Measurements from ENCODE around the gene CLDND2.
"Not testable (repeated sequence)": the region's sequence is repeated elsewhere in the genome, so short reads cannot be mapped to it uniquely, and the experiment has no call there.

CLDND2 gene

GRCh38 chr19:51368366-51369282, at the start of gene CLDND2:
Gene CLDND2, minus strand, starts transcription at chr19:51369003. Its CDS starts 426 bp downstream, at chr19:51368577.
- FAIRE-seq: no peak
- DNase-seq (ENCODE audit: insufficient read length, low spot score): no peak

DNA sequence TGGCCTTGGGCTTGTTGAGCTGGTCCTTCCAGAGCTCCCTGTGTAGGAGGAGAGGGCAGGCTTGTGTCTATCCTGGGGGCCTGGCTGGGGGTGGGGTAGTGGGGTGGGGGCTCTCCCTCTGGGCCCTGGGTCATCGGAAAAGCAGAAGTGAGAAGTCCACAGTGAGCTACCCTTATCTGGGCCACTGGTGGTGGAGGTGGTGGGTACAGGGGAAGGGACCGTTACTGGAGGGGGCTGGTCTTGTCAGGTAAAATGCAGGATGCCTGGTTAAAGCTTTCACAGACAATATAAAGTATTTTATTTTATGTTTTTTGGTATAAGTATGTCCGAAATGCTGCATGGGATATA, 49.0 kb upstream of the CLDND2 start:
- FAIRE-seq: peak; percentile 31
- no peak for DNase-seq (ENCODE audit: insufficient read length, low spot score)

DNA sequence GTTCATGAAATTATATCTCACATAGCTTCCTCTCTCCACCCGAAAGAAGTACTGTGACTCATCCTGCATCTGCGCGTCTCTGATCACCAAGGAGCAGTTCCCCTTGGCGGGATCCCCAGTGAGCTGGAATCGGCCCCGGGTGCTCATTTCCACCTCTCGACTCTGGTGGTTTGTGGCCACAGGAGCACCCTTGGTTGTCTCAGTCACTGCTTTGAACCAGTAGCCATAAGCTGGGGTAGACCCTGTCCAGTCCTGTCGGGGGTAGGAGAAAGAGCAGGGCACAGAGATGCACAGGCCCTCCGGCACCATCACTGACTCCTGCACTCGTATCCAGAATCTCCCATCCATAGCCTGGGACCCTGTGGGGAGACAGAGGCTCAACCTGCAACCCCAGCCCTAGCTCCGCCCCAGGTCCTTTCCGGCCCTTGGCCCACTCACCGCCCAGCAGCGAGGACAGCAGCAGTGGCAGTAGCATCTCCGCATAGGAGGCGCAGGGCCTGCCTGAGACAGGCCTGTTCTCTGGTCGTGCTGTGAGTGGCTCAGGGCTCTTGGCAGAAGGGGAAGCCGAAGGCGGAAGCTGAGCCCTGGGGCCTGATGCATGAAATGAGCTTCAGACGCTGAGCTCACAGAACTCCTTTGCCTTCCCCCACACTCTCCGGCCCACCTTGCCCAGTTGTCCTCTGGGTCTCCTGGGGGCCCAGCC, 48.5 kb upstream of the CLDND2 start, which contains the start of gene SIGLEC10:
SIGLEC10 (minus strand) TSS at position 536 of the 703 bp plus-strand sequence; CDS start at position 475, 61 bp downstream.
- DNase-seq (ENCODE audit: insufficient read length, low spot score): peak; percentile 62
- FAIRE-seq: peak; percentile 89

DNA sequence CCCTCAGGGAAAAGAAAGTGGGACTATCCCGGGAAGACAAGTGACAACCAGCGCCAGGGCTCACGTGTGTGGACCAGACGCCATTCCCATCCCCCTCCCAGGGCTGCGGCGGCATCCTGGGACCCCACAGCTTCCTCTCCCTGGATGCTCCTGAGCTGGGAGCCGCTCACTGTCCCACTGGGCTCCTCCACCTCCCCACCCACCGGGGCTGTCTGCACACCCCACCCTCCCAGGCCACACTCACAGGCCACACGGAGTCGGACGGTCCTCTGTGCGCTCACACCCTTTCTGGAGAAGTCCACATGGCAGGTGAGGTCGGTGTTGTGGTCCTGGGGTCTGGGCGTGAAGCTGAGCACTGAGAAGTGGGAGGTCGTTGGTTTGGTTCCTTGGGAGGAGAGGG, 47.6 kb upstream of the CLDND2 start:
- FAIRE-seq: not testable (repeated sequence)

GRCh38 chr19:51415187-51415586, 46.4 kb upstream of the CLDND2 start:
- DNase-seq (ENCODE audit: insufficient read length, low spot score) (no peak), FAIRE-seq (no peak)

More for the DNA sequence above, 47.6 kb upstream of the CLDND2 start:
- DNase-seq (ENCODE audit: insufficient read length, low spot score): not testable (repeated sequence)

DNA sequence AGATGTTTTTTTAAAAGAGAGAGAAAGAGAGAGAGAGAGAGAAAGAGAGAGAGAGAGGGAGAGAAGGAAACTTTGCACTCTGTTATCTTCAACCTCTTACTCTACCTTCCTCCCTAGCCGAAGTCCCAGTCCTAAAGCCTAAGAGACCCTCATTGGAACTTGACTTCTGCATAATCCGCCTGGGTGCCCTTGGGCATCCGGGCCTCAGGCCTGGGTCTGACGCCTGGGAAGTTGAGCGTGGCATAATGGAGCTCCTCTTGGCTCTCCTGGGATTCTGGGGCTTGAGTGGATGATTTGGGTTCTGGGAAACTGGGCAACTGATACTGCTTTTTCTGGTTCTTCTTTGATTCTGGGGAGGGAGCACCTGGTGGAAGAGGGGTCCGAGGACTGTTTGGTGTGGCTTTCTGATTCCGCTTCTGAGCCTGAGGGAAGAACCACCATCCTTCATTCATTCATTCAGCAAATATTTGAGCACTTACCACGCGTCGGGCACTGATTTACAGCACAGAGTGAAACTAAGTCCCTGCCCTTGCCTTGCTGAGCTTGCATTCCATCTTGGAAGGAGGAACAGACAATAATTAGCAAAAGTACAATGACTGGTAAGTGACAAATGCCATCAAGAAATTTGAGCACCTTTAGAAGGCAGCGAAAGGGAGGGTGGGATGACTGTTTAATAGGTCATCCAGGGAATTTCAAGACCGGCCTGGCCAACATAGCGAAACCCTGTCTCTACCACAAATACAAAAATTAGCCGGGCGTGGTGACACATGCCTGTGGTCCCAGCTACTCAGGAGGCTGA, 42.3 kb upstream of the CLDND2 start:
- FAIRE-seq: no peak

GRCh38 chr19:51407511-51408131, 38.8 kb upstream of the CLDND2 start:
- FAIRE-seq (no peak), DNase-seq (ENCODE audit: insufficient read length, low spot score) (peak; percentile 28)

More for the DNA sequence above, 42.3 kb upstream of the CLDND2 start:
- DNase-seq (ENCODE audit: insufficient read length, low spot score): no peak

- no peak for FAIRE-seq
- no peak for DNase-seq (ENCODE audit: insufficient read length, low spot score)
Measured at GRCh38 chr19:51402117-51402516, 33.3 kb upstream of the CLDND2 start.

DNA sequence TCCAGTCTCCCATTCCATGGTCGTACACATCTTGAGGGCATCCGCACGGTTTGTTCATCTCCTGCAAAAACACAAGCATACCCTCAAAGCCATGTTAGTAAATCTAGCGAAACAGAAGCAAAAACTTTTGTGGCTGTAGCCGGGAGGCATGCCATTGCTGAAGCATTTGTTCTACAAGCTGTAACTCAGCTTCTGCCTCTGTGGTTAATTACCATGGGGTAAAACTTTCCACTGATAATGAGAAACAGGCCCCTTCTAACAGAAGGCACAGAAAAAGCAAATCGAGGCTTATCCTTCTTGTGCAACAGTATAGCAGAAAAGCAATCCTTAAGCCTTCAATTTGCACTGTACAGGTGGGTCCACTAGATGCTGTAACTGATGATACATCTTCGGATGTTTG, 31.1 kb upstream of the CLDND2 start:
- not testable (repeated sequence) for DNase-seq (ENCODE audit: insufficient read length, low spot score); FAIRE-seq

GRCh38 chr19:51399231-51399630, 30.4 kb upstream of the CLDND2 start:
- no peak for DNase-seq (ENCODE audit: insufficient read length, low spot score)

GRCh38 chr19:51398096-51398704, 29.4 kb upstream of the CLDND2 start:
- no peak for FAIRE-seq

More at GRCh38 chr19:51399231-51399630, 30.4 kb upstream of the CLDND2 start:
- no peak for FAIRE-seq

DNA sequence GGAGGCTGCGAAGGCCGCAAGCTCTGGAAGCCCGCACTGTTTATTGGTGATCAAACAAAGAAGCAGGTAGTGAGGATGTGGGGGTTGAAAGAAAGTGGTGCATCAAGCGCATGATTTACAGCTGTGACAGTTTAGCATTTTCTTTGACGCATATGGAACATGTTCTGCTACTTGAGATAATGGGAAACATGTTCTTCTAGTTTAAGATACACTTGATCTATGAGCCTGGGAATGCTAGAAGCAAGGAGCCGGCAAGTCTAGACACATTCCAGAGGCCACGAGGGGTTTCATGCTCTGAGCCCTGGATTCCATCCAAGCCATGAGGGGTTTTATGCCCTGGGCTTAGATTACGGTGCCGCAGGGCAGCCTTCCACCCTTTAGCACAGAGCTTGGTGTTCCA, 28.6 kb upstream of the CLDND2 start:
- not testable (repeated sequence) for DNase-seq (ENCODE audit: insufficient read length, low spot score); FAIRE-seq

More at GRCh38 chr19:51398096-51398704, 29.4 kb upstream of the CLDND2 start:
- DNase-seq (ENCODE audit: insufficient read length, low spot score): no peak

DNA sequence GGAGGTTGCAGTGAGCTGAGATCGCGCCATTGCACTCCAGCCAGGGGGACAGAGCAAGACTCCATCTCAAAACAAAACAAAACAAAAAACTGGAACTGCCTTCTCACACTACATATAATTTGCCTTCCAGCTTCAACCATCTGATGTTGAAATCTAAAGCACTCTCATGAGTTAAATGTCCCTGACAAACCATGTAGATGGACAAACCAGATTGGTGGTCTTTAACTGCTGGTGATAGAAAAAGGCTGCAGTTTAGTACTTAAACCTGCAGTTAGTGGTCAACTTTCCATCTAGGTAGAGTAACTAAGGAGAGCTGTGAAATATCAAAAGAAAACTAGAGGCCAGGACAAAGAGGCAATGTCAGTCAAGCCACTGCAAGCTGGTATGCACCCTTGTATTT, 27.4 kb upstream of the CLDND2 start:
- DNase-seq (ENCODE audit: insufficient read length, low spot score) (no peak), FAIRE-seq (no peak)

GRCh38 chr19:51394050-51394836, 25.4 kb upstream of the CLDND2 start:
- DNase-seq (ENCODE audit: insufficient read length, low spot score) (peak; percentile 90), FAIRE-seq (peak; percentile 97)

DNA sequence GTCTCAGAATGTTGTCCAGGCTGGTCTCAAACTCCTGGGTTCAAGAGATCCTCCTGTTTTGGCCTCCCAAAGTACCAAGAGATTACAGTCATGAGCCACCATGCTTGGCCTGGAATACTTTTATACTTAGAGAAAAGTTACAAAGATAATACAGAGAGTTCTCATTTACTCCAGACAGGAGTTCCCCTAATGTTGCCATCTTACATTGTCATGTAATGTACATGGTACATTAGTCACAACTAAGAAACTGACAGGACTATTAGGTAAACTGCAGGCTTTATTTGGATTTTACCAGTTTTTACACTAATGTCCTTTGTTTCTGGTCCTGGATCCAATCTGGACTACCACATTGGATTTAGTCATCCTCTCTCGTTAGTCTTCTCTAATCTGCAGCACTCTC, 23.9 kb upstream of the CLDND2 start:
- FAIRE-seq: no peak
- no peak for DNase-seq (ENCODE audit: insufficient read length, low spot score)

- no peak for FAIRE-seq
- no peak for DNase-seq (ENCODE audit: insufficient read length, low spot score)
Measured at GRCh38 chr19:51391073-51391611, 22.3 kb upstream of the CLDND2 start.

- no peak for FAIRE-seq
- DNase-seq (ENCODE audit: insufficient read length, low spot score): no peak
Measured at GRCh38 chr19:51389143-51389542, 20.3 kb upstream of the CLDND2 start.

- FAIRE-seq (no peak), DNase-seq (ENCODE audit: insufficient read length, low spot score) (no peak)
Measured at GRCh38 chr19:51387924-51388389, 19.2 kb upstream of the CLDND2 start, which contains the start of gene LIM2. Gene LIM2, minus strand, starts transcription at chr19:51387974. Its CDS starts 531 bp downstream, at chr19:51387443.
